ENCODE results near the gene KDM8.
A peak's percentile ranks its signal among the peaks of the same experiment; 100 is the strongest.

KDM8 gene

DNA sequence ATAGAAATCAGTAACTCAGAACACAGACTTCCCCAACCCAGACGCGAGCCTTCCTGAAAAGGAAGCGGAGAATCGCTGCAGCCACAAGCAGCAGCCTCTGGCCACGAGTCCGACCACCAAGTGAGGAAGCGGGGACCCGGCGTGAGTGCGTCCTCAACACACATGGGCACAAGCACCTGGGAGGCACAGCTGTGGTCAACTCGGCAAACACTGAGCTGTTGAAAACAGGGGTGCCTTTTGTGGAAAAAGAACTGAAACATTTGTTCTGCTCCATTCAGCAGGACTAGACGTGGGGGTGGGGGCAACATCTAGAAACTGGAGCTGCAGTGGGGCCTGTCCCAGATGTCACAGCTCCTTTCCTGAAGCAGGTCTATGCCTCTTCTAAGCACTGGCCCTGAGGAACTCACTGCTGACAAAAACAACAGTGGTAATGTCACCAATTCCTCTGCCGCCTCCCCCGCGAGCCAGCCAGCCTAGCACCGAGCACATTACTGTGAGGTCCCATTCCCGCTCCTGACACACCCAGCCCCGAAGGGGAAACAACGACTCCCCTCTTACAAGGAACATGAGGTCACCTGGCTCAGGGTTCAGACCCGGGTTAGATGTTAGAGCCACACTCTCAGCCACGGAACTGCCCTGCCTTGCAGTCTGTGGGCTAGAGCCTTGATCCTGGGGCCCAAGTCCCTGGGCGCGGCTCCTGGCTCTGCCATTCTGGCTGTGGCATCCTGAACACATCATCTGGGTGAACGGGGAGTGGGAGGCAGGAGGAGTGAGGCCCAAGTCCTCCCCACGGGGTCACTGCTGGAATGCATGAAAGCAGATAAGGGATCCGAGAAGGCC is 29.0 kb downstream of the KDM8 start:
- no peak for FAIRE-seq

- no peak for FAIRE-seq
These were observed 29.7 kb downstream of the KDM8 start for GRCh38 chr16:27232901-27233625.

- no peak for FAIRE-seq
These were observed 30.4 kb downstream of the KDM8 start for GRCh38 chr16:27233731-27234130.

DNA sequence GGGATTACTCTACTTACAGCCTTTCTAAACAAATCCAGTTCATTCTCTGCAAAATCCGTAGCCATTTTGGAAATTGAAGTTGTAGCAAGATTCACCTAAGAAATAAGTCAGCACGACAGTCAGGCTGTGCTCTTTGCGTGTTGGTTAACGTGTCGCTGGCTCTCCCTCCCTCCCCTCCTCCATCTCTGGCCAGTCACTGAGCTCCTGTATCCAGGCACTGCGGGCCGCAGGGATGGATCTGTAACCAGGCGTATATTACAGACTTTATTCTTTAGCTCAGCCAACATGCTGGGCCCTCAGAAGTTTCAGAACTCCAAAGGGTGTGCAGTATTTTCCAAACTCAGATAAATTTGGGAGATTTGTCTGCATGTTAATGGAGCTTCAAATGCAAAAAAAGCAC is 30.8 kb downstream of the KDM8 start:
- no peak for FAIRE-seq

GRCh38 chr16:27234603-27235002 is 31.3 kb downstream of the KDM8 start:
- FAIRE-seq, result no peak

DNA sequence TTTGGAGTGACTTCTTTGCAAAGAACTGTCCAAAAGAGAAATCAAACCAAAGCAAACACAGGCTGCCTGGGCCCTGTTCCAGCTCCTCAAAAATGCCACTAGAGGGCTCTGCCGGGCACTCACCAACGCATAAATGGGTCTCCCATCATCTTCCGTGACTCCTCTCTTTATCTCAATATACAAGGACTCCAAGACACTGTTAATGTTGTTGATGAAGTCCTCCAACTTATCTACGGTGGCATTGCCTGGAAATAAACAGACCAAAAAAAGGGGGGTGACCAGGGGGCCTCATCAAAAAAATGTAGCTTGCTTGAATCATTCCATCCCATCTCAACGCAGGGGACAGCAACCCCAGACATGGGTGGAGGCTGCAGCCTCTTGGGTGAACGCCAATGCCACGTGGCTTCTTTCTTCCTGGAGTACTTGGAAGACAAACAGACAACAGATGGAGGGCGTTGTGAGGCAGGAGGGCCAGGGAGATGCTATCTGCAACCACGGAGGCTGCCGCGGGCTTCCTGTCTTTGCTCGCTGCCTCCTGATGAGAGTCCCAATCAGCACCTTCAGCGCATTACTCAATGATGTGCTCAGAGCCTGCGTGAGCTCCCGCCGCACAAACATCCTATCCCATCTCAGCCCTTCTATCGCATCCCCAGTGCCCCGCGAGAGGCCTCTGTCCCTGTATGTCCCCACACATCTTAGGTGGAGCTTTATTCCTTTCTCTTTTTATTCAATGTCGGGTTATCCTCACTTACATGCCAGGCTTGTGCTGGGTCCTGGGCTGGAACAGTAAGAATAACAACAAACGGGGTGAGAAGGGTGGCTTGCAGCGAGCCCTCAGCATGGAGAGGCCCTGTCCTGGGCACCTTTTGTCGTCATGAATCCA is 32.0 kb downstream of the KDM8 start:
- peak; percentile 50 for FAIRE-seq

DNA sequence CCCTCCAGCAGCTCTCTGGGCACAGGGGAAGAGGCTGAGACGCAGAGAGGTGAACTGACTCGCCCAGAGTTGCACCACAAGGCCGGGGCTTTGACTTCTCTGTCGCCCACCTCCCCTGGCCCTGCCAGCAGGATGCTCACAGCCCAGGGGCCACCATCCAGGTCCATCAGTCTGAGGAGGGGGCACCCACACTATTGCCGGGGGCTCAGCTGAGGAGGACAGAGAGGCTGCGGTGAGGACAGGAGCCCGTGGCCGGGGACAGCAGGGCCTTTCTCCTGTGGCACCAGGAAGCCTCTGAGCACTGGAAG is 32.6 kb downstream of the KDM8 start:
- FAIRE-seq, result no peak

GRCh38 chr16:27236635-27237218 is 33.4 kb downstream of the KDM8 start:
- no peak for FAIRE-seq

DNA sequence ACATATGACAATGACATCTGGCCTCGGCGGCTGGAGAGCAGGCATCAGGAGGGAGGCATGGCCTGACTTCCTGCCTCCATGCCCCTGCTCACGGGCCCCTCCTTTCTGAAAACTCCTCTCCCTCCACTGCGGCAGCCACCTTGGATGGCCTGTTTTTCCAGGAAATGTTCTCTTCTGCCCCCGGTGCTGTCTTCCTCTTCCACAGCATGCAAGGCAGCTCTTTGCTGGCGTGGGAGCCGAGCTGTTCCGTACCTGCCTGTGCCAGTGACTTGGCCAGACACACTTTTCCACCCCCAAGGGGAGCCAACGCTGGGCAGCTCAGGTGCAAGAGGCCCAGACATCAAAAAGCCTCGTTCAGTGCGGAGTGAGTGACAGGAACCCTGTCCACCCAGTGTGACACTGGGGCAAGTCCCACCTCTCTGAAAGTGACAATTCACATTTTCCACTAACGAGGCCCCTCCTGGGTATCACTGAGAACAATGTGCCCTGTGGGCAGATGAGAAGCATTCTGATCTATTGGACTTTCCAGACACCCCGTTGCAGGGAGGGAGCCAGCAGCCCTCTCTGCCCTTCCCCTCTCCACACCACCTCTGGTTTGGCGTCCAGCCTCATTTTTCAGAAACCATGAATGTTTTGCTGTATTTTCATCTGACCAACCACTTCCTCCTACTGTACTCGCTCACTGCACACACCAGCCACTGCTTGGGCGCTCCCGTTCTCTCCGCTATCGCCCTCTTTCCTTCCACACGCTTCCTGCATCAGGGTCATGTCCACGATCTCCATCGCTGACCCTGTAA is 34.1 kb downstream of the KDM8 start:
- FAIRE-seq, result no peak

DNA sequence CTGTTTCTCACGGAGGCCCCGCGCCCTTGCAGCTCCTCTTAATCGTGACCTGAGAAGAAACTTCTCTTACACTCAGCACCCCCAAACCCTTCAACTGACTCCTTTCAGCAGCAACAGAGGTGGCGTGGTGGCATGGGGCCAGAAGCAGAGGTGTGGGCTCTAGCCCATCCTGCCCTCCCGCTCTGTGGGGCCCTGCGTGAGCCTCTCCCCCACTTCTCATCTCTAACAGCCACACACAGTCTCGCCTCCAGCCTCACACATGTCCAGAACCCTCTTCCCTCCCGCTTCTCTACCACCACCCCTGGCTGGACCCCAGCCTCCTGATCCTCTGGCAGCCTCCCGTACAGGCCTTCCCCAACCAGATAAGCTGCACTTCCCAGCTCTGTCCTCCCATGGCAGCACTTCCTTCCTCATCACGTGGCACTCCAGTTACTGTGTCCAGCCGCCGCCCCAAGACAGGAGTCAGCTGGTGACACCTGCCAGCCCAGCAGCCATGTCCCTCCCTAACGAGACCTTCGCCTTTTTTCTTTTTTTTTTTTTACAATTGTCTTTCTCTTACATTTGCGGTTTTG is 34.8 kb downstream of the KDM8 start:
- FAIRE-seq, result no peak

DNA sequence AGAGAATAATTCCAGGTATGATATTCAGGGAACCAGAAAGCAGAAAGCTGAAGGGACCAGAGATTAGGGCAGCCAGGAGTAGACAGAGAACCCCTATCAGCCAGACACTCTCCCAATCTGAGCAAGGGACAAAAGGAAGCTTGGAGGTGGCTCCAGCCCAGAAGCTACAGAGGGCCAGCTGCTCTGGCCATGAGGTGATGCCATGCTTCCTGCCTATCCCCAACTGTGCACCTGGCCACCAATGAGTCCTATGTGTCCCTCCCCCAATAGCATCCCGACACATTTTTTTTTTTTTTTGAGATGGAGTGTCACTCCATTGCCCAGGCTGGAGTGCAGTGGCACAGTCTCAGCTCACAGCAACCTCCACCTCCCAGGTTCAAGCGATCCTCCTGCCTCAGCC is 35.3 kb downstream of the KDM8 start:
- no peak for FAIRE-seq

- FAIRE-seq, result no peak
These were observed 35.7 kb downstream of the KDM8 start for GRCh38 chr16:27239026-27239425.

DNA sequence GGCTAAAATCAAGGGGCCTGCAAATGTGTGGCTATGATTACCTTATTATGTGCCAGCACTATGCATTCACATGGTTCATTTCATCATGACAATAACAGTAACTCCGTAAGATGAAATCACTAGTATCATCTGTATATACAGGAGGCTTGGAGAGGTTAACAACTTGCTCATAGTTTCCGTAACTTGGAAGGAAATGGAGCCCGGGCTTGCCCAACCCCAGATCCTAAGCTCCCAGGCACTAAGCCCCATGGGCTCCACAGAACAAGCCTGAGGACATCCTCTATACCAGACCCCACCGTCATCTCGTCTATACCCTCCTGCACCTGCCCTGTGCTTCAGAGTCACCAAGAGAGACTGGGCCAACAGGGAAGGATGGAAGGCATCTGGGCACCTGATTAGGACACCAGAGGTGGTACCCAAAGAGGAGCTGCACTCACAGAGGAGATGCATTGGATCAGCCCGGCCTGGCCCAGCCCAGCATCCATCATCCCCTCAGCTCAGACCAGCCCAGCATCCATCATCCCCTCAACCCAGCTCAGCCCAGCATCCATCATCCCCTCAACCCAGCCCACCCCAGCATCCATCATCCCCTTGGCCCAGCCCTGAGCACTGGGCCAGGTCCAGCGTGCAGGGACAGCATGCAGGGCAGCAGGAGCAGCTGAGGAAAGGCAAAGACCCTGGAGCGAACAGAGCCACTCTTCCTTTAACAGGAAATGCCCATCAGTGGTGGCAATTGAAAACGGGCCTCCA is 36.8 kb downstream of the KDM8 start:
- FAIRE-seq, result no peak

DNA sequence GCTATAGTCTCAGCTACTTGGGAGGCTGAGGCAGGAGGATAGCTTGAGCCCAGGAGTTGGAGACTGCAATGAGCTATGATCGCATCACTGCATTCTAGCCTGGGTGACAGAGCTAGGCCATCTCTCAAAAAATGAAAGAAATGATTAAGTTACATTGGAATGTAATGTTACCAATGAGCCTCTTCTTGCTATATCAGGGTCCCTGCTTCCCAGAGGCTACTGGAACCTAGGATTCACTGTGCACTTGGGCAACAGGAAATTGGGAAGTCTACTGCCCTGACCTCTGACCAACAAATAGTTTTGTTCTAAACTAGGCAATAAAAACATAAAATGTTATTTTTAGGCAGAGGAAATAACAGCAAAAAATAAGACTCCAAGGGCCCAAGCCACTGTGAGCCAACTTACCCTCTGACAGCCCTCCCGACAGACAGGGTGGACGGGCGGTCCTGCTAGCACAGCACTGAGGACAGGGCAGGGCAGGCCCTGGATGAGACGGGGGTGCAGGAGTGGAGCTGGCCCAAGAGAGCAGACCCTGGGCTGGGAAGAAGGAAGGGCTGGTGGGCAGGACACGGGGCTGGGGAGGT is 37.7 kb downstream of the KDM8 start:
- no peak for FAIRE-seq

GRCh38 chr16:27241658-27242057 is 38.3 kb downstream of the KDM8 start:
- FAIRE-seq, result no peak

DNA sequence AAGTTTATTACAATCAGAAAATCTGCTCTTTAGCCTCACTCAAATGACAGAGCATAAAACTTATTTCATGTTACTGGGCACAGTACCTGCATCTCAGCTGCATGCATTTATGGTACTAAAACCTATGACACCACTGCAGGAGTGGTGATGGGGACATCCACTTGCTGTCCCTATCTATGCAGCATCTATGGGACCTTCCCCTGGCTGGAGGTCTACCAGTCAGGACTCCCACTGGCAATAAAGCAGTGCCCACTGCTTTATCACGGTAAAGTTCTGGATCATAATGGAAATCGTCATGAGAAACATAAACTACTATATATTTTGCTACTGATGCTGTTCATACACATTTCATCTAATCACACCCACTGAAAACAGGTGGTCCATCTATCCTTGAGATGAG is 39.1 kb downstream of the KDM8 start:
- FAIRE-seq, result no peak

- FAIRE-seq, result no peak
These were observed 39.7 kb downstream of the KDM8 start for GRCh38 chr16:27242868-27243590.

DNA sequence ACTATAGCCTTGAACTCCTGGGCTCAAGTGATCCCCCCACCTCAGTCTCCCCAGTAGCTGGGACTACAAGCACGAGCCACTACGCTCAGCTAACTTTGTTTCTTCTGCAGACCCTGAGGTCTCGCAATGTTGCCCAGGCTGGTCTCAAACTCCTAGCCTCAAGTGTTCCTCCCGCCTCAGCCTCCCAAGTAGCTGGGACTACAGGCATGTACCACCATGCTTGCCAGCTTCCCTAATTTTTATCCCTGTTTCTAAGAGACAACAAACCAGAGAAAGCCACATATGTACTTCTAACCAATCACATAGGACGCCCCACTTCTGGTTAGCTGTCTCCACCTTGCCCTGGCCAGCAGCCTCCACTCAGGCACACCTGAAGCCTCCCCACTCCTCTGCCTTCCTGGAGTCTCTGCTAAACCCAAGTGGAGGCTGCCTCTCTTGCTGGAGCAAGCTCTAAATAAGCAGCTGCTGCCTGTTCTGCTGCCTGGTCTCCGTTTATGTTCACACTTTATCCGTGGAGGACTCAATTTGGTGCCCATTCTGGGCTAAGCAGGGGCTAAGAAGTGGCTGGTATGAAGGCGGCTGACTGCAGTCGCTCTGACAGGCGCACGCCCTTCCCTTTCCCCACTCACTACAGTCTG is 40.5 kb downstream of the KDM8 start:
- FAIRE-seq, result no peak

DNA sequence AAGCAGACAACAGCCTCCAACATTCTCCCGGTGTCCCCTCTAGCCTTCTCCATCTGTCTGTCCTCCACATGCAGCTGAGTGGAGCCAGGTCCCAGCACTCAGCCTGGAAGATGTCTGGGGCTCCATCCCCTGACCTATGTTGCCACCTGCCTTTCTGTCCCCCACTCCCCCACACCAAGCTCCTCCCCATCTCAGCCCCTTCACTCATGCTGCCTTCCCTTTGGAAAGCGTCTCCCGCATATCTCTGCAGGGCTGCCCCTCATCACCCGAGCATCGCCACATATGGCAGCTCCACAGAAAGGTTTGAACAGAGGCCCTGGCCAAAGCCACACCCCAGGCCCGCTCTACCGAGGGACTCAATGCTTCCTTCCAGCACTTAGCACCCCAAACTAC is 41.0 kb downstream of the KDM8 start:
- FAIRE-seq, result no peak

All from endometrium (tissue), 2 donors.